C4-2B (cell line): ENCODE measurements around the gene NANOS3.

ENCODE experiments used
- H3K27ac ChIP-seq: fragments of 450-650 bp; 2 replicates; pipeline ENCODE4 v1.5.1; 2017
- CTCF ChIP-seq: fragments of 450-650 bp; conservative IDR thresholded peaks from 2 replicates; pipeline ENCODE4 v1.5.1; 2017; ENCODE audit warnings: mild to moderate bottlenecking
- ZFX ChIP-seq: fragments of 450-650 bp; IDR thresholded peaks from 2 replicates; pipeline ENCODE4 v1.6.1; 2017

NANOS3 gene

GRCh38 chr19:13872695-13873389, 4.1 kb upstream of the NANOS3 start:
- no peak overlapping the region for H3K27ac ChIP-seq

GRCh38 chr19:13873834-13874515, 3.0 kb upstream of the NANOS3 start:
- H3K27ac ChIP-seq, result peak overlapping the region; percentile 25; the same call in 1 of the 2 replicates
- TF ChIP-seq ZFX (no peak), CTCF (no peak)

More at GRCh38 chr19:13872695-13873389, 4.1 kb upstream of the NANOS3 start:
- TF ChIP-seq CTCF (no peak), ZFX (no peak)

- H3K27ac ChIP-seq, result no peak overlapping the region
- TF ChIP-seq CTCF (no peak), ZFX (no peak)
These were observed 1.1 kb upstream of the NANOS3 start for GRCh38 chr19:13875824-13876223.

GRCh38 chr19:13877303-13877702, 369 bp downstream of the NANOS3 start:
- no peak for TF ChIP-seq CTCF
- TF ChIP-seq ZFX, result no peak
- peak overlapping the region; percentile 31 for H3K27ac ChIP-seq

GRCh38 chr19:13880059-13881043, 3.4 kb downstream of the NANOS3 start:
- H3K27ac ChIP-seq, result peak overlapping the region; percentile 50

GRCh38 chr19:13881251-13881691, 4.3 kb downstream of the NANOS3 start:
- TF ChIP-seq ZFX (no peak), CTCF (no peak)
- H3K27ac ChIP-seq, result no peak overlapping the region

More at GRCh38 chr19:13880059-13881043, 3.4 kb downstream of the NANOS3 start:
- TF ChIP-seq CTCF (peak; percentile 100), ZFX (no peak)
